MM.1S (cell line): Measurements from ENCODE around the gene FALEC.
A peak's percentile ranks its signal among the peaks of the same experiment; 100 is the strongest.

Source experiments
- DNase-seq: peaks from one replicate; pipeline ENCODE4 v3.0.0-alpha.2; 2015
- H2AFZ ChIP-seq: fragments of 300-600 bp; sonication (generic); 2 replicates; pipeline ENCODE4 v1.6.0; 2016; ENCODE audit warnings: antibody characterized with exemption, low read length
- H3F3A ChIP-seq: fragments of 300-600 bp; sonication (generic); 2 replicates; pipeline ENCODE4 v1.6.1; 2016; ENCODE audit warnings: mild to moderate bottlenecking, antibody characterized with exemption, low read length, moderate library complexity, mixed read lengths; ENCODE audit not compliant: insufficient read depth
- H3K27ac ChIP-seq: fragments of 300-600 bp; sonication (generic); 2 replicates; pipeline ENCODE4 v1.5.1; 2016; ENCODE audit warnings: mild to moderate bottlenecking, low read length
- H3K27me3 ChIP-seq: fragments of 300-600 bp; sonication (generic); replicated peaks from 2 replicates; pipeline ENCODE4 v1.6.0; 2016; ENCODE audit warnings: low read length; ENCODE audit not compliant: insufficient read depth
- H3K36me3 ChIP-seq: fragments of 300-600 bp; sonication (generic); replicated peaks from 2 replicates; pipeline ENCODE4 v1.6.1; 2016; ENCODE audit warnings: mild to moderate bottlenecking, low read length, mixed read lengths; ENCODE audit not compliant: insufficient read depth
- H3K4me1 ChIP-seq: fragments of 300-600 bp; sonication (generic); 2 replicates; pipeline ENCODE4 v1.6.1; 2016; ENCODE audit warnings: low read length, mixed read lengths
- H3K4me2 ChIP-seq: fragments of 300-600 bp; sonication (generic); 2 replicates; pipeline ENCODE4 v1.6.0; 2016; ENCODE audit warnings: low read depth, low read length
- H3K4me3 ChIP-seq: fragments of 300-600 bp; sonication (generic); 2 replicates; pipeline ENCODE4 v1.5.1; 2016; ENCODE audit warnings: low read length, mixed read lengths
- H3K79me2 ChIP-seq: fragments of 300-600 bp; sonication (generic); 2 replicates; pipeline ENCODE4 v1.6.1; 2016; ENCODE audit warnings: mixed run types, low read length, mixed read lengths
- H3K9ac ChIP-seq: fragments of 300-600 bp; sonication (generic); 2 replicates; pipeline ENCODE4 v1.6.1; 2016; ENCODE audit warnings: low read length, mixed read lengths
- H3K9me2 ChIP-seq: fragments of 300-600 bp; sonication (generic); replicated peaks from 2 replicates; pipeline ENCODE4 v1.6.1; 2016; ENCODE audit warnings: mild to moderate bottlenecking, low read length, mixed read lengths; ENCODE audit not compliant: insufficient read depth
- H3K9me3 ChIP-seq: fragments of 300-600 bp; sonication (generic); replicated peaks from 2 replicates; pipeline ENCODE4 v1.6.1; 2016; ENCODE audit warnings: mild to moderate bottlenecking, low read length, mixed read lengths; ENCODE audit not compliant: insufficient read depth
- H4K20me1 ChIP-seq: fragments of 300-600 bp; sonication (generic); 2 replicates; pipeline ENCODE4 v1.6.1; 2016; ENCODE audit warnings: mild to moderate bottlenecking, low read length, moderate library complexity, mixed read lengths; ENCODE audit not compliant: insufficient read depth
- EZH2 ChIP-seq: fragments of 300-600 bp; sonication (generic); optimal IDR thresholded peaks from 2 replicates; pipeline ENCODE3; 2017; ENCODE audit warnings: low read depth, mild to moderate bottlenecking, antibody characterized with exemption, low read length, mixed read lengths
- EZH2phosphoT487 ChIP-seq: fragments of 300-600 bp; sonication (generic); IDR thresholded peaks from 2 replicates; pipeline ENCODE4 v1.6.1; 2018; ENCODE audit warnings: antibody characterized with exemption, low read length
- TF ChIP-seq, protein P1 (sequence below): fragments of 300-600 bp; sonication (generic); IDR thresholded peaks from 2 replicates; pipeline ENCODE4 v1.5.1; 2016; ENCODE audit warnings: antibody characterized with exemption, low read length, mixed read lengths

Gene FALEC

DNA sequence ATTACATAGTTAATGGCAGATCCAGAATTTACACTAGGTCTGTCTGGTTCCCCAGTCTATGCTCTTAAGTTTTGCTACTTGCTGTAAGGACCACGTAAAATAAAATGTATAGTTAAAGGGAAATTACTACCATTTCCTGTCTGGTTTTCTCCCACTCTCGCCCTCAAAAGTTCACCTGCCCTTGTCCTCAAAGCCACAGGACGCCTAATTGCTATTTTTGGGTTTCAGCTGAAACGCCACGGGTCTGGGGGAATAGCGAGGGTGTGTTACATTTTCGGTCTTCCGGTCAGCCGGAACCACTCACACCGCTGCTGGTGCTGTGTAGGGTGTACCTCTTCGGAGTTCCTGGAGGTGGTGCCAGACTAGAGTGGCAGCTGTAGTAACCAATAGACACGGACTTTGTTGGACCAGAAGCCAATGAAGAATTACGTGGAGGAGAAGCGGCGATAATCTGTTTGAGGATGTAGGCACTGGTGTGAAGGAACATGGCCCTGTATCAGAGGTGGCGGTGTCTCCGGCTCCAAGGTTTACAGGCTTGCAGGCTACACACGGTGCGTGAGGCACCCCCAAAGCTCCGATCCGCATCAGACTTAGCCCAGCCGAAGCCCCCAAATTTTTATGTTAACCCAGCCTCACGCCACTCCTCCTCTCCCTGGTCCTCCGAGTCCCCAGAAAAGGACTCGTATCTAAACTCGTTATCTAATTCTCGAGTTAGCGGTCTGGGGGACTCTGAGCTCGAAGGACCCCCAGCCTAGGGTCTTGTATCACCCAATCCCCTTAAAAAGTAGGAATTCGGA, 28.4 kb upstream of the FALEC start, which contains the start of gene TARS2:
TARS2 (plus strand) TSS at position 454 of the 797 bp plus-strand sequence; CDS start at position 486, 32 bp downstream.
- TF ChIP-seq EZH2phosphoT487 (no peak), EZH2 (no peak)
- H3K4me2 ChIP-seq: peak within 1 kb of the TSS; percentile 87
- H2AFZ ChIP-seq: peak within 1 kb of the TSS; percentile 93
- no peaks in the 10 kb centered on the region for H3K36me3 ChIP-seq
- no peaks in the 10 kb centered on the region for H3K9me2 ChIP-seq
- H3K4me3 ChIP-seq: peak within 1 kb of the TSS; percentile 98
- H3K4me1 ChIP-seq: 0 out of 2 replicates have a peak, but pooled peaks cover 4% of the 10 kb centered on the region
- H3K79me2 ChIP-seq: peaks cover 15% of the 10 kb centered on the region
- H3K27me3 ChIP-seq: no peaks in the 10 kb centered on the region
- peaks cover 8% of the 10 kb centered on the region for H3F3A ChIP-seq
- H4K20me1 ChIP-seq: no peaks in the 10 kb centered on the region
- H3K9me3 ChIP-seq: no peaks in the 10 kb centered on the region
- H3K27ac ChIP-seq: peak within 1 kb of the TSS; percentile 47; the same call in 1 of the 2 replicates
- DNase-seq: peak; percentile 100
- peak within 1 kb of the TSS; percentile 83 for H3K9ac ChIP-seq

DNA sequence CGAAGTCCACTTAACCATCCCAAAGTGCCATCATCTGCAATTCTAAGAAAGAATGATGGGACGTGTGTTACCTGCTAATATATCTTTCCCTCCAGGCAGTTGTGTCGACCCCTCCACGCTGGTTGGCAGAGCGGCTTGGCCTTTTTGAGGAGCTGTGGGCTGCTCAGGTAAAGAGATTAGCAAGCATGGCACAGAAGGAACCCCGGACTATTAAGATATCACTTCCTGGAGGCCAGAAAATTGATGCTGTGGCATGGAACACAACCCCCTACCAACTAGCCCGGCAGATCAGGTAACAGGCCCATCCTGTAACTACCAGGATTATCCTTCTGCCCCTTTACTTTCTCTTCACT, 27.8 kb upstream of the FALEC start:
- no peak for DNase-seq
- Histone ChIP-seq H3K79me2 (peaks cover 15% of the 10 kb centered on the region), H3K4me3 (peak overlapping the region; percentile 98), H3K4me2 (peak overlapping the region; percentile 87), H3K36me3 (no peaks in the 10 kb centered on the region), H3K4me1 (0 out of 2 replicates have a peak, but pooled peaks cover 4% of the 10 kb centered on the region), H3K27me3 (no peaks in the 10 kb centered on the region), H2AFZ (peak overlapping the region; percentile 93), H4K20me1 (no peaks in the 10 kb centered on the region), H3F3A (peaks cover 8% of the 10 kb centered on the region), H3K9me2 (no peaks in the 10 kb centered on the region), H3K9ac (peak overlapping the region; percentile 83), H3K9me3 (no peaks in the 10 kb centered on the region), H3K27ac (peak overlapping the region; percentile 11; the same call in 1 of the 2 replicates)
- TF ChIP-seq EZH2phosphoT487: no peak
- TF ChIP-seq, protein P1, sequence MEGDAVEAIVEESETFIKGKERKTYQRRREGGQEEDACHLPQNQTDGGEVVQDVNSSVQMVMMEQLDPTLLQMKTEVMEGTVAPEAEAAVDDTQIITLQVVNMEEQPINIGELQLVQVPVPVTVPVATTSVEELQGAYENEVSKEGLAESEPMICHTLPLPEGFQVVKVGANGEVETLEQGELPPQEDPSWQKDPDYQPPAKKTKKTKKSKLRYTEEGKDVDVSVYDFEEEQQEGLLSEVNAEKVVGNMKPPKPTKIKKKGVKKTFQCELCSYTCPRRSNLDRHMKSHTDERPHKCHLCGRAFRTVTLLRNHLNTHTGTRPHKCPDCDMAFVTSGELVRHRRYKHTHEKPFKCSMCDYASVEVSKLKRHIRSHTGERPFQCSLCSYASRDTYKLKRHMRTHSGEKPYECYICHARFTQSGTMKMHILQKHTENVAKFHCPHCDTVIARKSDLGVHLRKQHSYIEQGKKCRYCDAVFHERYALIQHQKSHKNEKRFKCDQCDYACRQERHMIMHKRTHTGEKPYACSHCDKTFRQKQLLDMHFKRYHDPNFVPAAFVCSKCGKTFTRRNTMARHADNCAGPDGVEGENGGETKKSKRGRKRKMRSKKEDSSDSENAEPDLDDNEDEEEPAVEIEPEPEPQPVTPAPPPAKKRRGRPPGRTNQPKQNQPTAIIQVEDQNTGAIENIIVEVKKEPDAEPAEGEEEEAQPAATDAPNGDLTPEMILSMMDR: no peak
- no peak for TF ChIP-seq EZH2

DNA sequence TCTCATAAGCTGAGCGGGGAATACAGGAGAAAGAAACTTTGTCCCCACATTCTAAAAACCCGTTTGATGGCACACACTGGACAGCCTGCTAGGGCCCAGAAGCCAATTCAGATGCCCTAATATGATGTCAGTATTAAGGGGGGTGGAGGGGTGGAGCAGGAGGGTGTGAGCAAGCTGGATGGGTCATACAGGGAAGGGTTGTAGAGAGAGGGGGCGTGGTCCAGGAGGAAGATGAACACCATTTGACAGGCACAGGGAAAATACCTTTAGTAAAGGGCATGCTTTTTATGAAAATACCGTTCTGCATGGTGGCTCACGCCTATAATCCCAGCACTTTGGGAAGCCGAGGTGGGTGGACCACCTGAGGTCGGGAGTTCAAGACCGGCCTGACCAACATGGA, 22.4 kb upstream of the FALEC start:
- H3K9me2 ChIP-seq: no peaks in the 10 kb centered on the region
- no peak overlapping the region for H2AFZ ChIP-seq
- TF ChIP-seq, protein P1: no peak
- TF ChIP-seq EZH2phosphoT487 (no peak), EZH2 (no peak)
- H3K79me2 ChIP-seq: peaks cover 6% of the 10 kb centered on the region
- H3K27me3 ChIP-seq: no peaks in the 10 kb centered on the region
- H3K9ac ChIP-seq: no peak overlapping the region
- H3F3A ChIP-seq: no peaks in the 10 kb centered on the region
- no peak overlapping the region for H3K4me3 ChIP-seq
- H3K36me3 ChIP-seq: no peaks in the 10 kb centered on the region
- no peak overlapping the region for H3K27ac ChIP-seq
- H4K20me1 ChIP-seq: no peaks in the 10 kb centered on the region
- H3K4me1 ChIP-seq: 0 out of 2 replicates have a peak, but pooled peaks cover under 1% of the 10 kb centered on the region
- no peaks in the 10 kb centered on the region for H3K9me3 ChIP-seq
- no peak for DNase-seq
- no peak overlapping the region for H3K4me2 ChIP-seq

DNA sequence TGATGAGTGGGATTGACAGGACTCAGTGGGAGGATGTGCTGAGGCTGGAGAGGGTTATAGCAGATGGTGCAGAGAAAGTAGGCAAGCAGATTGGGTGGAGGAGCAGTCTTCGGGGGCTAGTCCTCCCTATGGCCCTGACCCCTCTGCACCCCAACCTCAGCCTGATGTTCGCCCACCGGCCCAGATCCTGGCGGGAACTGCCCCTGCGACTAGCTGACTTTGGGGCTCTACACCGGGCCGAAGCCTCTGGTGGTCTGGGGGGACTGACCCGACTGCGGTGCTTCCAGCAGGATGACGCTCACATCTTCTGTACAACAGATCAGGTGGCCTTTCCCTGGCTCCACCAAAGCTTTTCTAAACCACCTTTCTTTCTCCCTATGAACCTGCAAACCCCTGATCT, 17.2 kb upstream of the FALEC start:
- no peak overlapping the region for H3K9ac ChIP-seq
- H3K4me2 ChIP-seq: no peak overlapping the region
- H3K4me3 ChIP-seq: no peak overlapping the region
- H3K27ac ChIP-seq: no peak overlapping the region
- H3F3A ChIP-seq: no peaks in the 10 kb centered on the region
- no peaks in the 10 kb centered on the region for H4K20me1 ChIP-seq
- H3K27me3 ChIP-seq: no peaks in the 10 kb centered on the region
- DNase-seq: no peak
- no peak overlapping the region for H2AFZ ChIP-seq
- TF ChIP-seq EZH2 (no peak), EZH2phosphoT487 (no peak)
- TF ChIP-seq, protein P1: no peak
- H3K9me2 ChIP-seq: no peaks in the 10 kb centered on the region
- H3K36me3 ChIP-seq: no peaks in the 10 kb centered on the region
- no peaks in the 10 kb centered on the region for H3K79me2 ChIP-seq
- no peaks in the 10 kb centered on the region for H3K4me1 ChIP-seq
- H3K9me3 ChIP-seq: no peaks in the 10 kb centered on the region
